GM12878 (cell line): ENCODE results near the gene ANKMY1. TPM values are rescaled to one million over a fixed set of nuclear protein-coding genes. Genes with fewer than 3 reads are reported as not detected.

ENCODE experiments used
- ATAC-seq: fragments of 200-7000 bp; cut with Tn5 transposase; 3 replicates; pipeline ENCODE4 v1.9.1; 2020; ENCODE audit warnings: mild to moderate bottlenecking, moderate library complexity
- BruUV-seq: library from RNA; stranded (reverse); fragments of 400-500 nt; replicated peaks from 2 replicates; lab custom pipeline; 2021; lab: Mats Ljungman, UMichigan
- CTCF ChIA-PET: fragments of 300-600 bp; sonication (Branson Sonifier 250); formaldehyde crosslinking; extraction: SDS; loops from one replicate; lab custom pipeline; 2021; ENCODE audit warnings: inconsistent platforms; lab: Yijun Ruan, JAX
- POLR2A ChIA-PET: fragments of 350-600 bp; formaldehyde crosslinking; extraction: SDS; loops from one replicate; lab custom pipeline; 2021; ENCODE audit warnings: inconsistent platforms; lab: Charles Lee
- RAD21 ChIA-PET: fragments of 300-600 bp; sonication (Branson Sonifier 250); formaldehyde crosslinking; loops from one replicate; lab custom pipeline; 2023; ENCODE audit warnings: antibody characterized with exemption; ENCODE audit not compliant: unreplicated experiment; lab: Charles Lee
- SMC1A ChIA-PET: fragments of 300-600 bp; sonication (Branson Sonifier 250); formaldehyde crosslinking; loops from one replicate; lab custom pipeline; 2023; ENCODE audit not compliant: unreplicated experiment, uncharacterized antibody; lab: Charles Lee
- DNase-seq: peaks from one replicate; pipeline ENCODE4 v3.0.0-alpha.2; 2011; ENCODE audit warnings: low read depth, low spot score
- FAIRE-seq: peaks from 3 replicates; lab custom pipeline; 2011; peaks lifted over from hg19 to GRCh38; lab: Jason Lieb, UNC
- H2AFZ ChIP-seq: 2 replicates; pipeline ENCODE4 v1.6.0; 2011; ENCODE audit warnings: low read depth, low read length, control low read depth; ENCODE audit not compliant: control insufficient read depth
- H3K27ac ChIP-seq: 2 replicates; pipeline ENCODE4 v1.5.1; 2011; ENCODE audit warnings: control low read depth; ENCODE audit not compliant: control insufficient read depth, insufficient read depth
- H3K27me3 ChIP-seq, 2 experiments: replicated peaks in 1 of 2; 2 replicates each; pipeline versions ENCODE4 v1.6.0 to v1.6.1; 2011; ENCODE audit warnings: low read length in 1 of 2; ENCODE audit not compliant: control insufficient read depth in 2 of 2, insufficient read depth in 2 of 2
- H3K36me3 ChIP-seq, 2 experiments: 2 replicates each; pipeline ENCODE4 v1.5.1; 2011; ENCODE audit warnings: low read length in 1 of 2; ENCODE audit not compliant: control insufficient read depth in 2 of 2, insufficient read depth in 2 of 2
- H3K4me1 ChIP-seq: 2 replicates; pipeline ENCODE4 v1.6.1; 2011; ENCODE audit warnings: mild to moderate bottlenecking, low read length, moderate library complexity, mixed read lengths; ENCODE audit not compliant: control insufficient read depth, insufficient read depth
- H3K4me2 ChIP-seq: 2 replicates; pipeline ENCODE4 v1.6.0; 2011; ENCODE audit warnings: control low read depth; ENCODE audit not compliant: control insufficient read depth, insufficient read depth
- H3K4me3 ChIP-seq: fragments of 200-600 bp; sonication (generic); 2 replicates; pipeline ENCODE4 v1.5.1; 2016
- H3K79me2 ChIP-seq: 2 replicates; pipeline ENCODE4 v1.6.0; 2011; ENCODE audit warnings: low read length; ENCODE audit not compliant: control insufficient read depth, insufficient read depth
- H3K9ac ChIP-seq: 2 replicates; pipeline ENCODE4 v1.8.0; 2011; ENCODE audit warnings: low read length, control low read depth, mixed read lengths; ENCODE audit not compliant: control insufficient read depth, insufficient read depth
- H3K9me3 ChIP-seq: replicated peaks from 3 replicates; pipeline ENCODE4 v1.5.1; 2011; ENCODE audit warnings: mild to moderate bottlenecking, low read length; ENCODE audit not compliant: control insufficient read depth, insufficient read depth
- H4K20me1 ChIP-seq: 2 replicates; pipeline ENCODE4 v1.6.0; 2011; ENCODE audit not compliant: control insufficient read depth, insufficient read depth
- ATF7 ChIP-seq: fragments of 450-650 bp; IDR thresholded peaks from 2 replicates; pipeline ENCODE4 v1.6.1; 2016; ENCODE audit warnings: low read depth, mild to moderate bottlenecking
- BMI1 ChIP-seq: fragments of 450-650 bp; IDR thresholded peaks from 2 replicates; pipeline ENCODE4 v1.6.1; 2016; ENCODE audit warnings: mild to moderate bottlenecking, moderate library complexity, borderline replicate concordance
- CHD2 ChIP-seq: IDR thresholded peaks from 2 replicates; pipeline ENCODE4 v1.6.1; 2011; ENCODE audit warnings: low read depth, low read length, improper control_type of control experiment, borderline replicate concordance
- CREB1 ChIP-seq: IDR thresholded peaks from 2 replicates; pipeline ENCODE4 v1.6.1; 2012; ENCODE audit warnings: low read depth, mild to moderate bottlenecking, inconsistent platforms
- GABPA ChIP-seq: IDR thresholded peaks from 2 replicates; pipeline ENCODE4 v1.6.1; 2014; ENCODE audit warnings: antibody characterized with exemption, low read depth, mild to moderate bottlenecking, inconsistent platforms
- HDAC6 ChIP-seq: fragments of 200-600 bp; sonication (generic); IDR thresholded peaks from one replicate; pipeline ENCODE4 v1.8.0; 2017; ENCODE audit warnings: antibody characterized with exemption; ENCODE audit not compliant: unreplicated experiment
- IRF4 ChIP-seq: IDR thresholded peaks from 2 replicates; pipeline ENCODE4 v1.6.1; 2011; ENCODE audit warnings: low read depth, low read length
- POLR2A ChIP-seq: IDR thresholded peaks from 2 replicates; pipeline ENCODE4 v1.6.1; 2011; ENCODE audit warnings: low read depth, mild to moderate bottlenecking, low read length
- RAD51 ChIP-seq: fragments of 450-650 bp; IDR thresholded peaks from 2 replicates; pipeline ENCODE4 v1.6.1; 2016; ENCODE audit warnings: moderate library complexity, mild to moderate bottlenecking, inconsistent platforms
- RELA ChIP-seq: fragments of 450-650 bp; IDR thresholded peaks from 2 replicates; pipeline ENCODE4 v1.8.0; 2014; ENCODE audit warnings: borderline replicate concordance; ENCODE audit not compliant: partially characterized antibody
- RUNX3 ChIP-seq: IDR thresholded peaks from 2 replicates; pipeline ENCODE4 v1.6.1; 2012; ENCODE audit warnings: low read length, inconsistent platforms
- SMAD5 ChIP-seq: IDR thresholded peaks from 2 replicates; pipeline ENCODE4 v1.6.1; 2016; ENCODE audit warnings: antibody characterized with exemption, low read depth
- STAT1 ChIP-seq: fragments of 450-650 bp; conservative IDR thresholded peaks from 2 replicates; pipeline ENCODE4 v1.6.1; 2014; ENCODE audit warnings: antibody characterized with exemption, mild to moderate bottlenecking
- SUPT20H ChIP-seq: IDR thresholded peaks from 2 replicates; pipeline ENCODE4 v1.6.1; 2011; ENCODE audit warnings: low read depth, mild to moderate bottlenecking, low read length, moderate library complexity, borderline replicate concordance; ENCODE audit not compliant: control insufficient read depth
- TAF1 ChIP-seq: IDR thresholded peaks from 2 replicates; pipeline ENCODE4 v1.6.1; 2011; ENCODE audit warnings: mild to moderate bottlenecking, low read depth, low read length, borderline replicate concordance
- TARDBP ChIP-seq: IDR thresholded peaks from 2 replicates; pipeline ENCODE4 v1.6.1; 2016; ENCODE audit warnings: borderline replicate concordance
- ZBED1 ChIP-seq: IDR thresholded peaks from 2 replicates; pipeline ENCODE4 v1.6.1; 2016; ENCODE audit warnings: borderline replicate concordance
- ZBTB4 ChIP-seq: fragments of 450-650 bp; formaldehyde crosslinking; IDR thresholded peaks from 2 replicates; pipeline ENCODE4 v1.4.0; 2022; ENCODE audit warnings: mild to moderate bottlenecking, moderate library complexity
- WGBS: methylation state at CpG from one replicate; pipeline ENCODE4 v1.1.6; 2016; ENCODE audit warnings: low lambda C conversion rate; ENCODE audit not compliant: insufficient replicate concordance, insufficient coverage; ENCODE audit errors: missing lambda C conversion rate; 5-methylcytosine and 5-hydroxymethylcytosine counted together
- in situ Hi-C: fragments of 300-500 bp; cut with MboI; formaldehyde crosslinking; loops from 9 replicates; pipeline ENCODE4 v1.14.3; 2018; ENCODE audit warnings: mixed read lengths
- intact Hi-C: fragments of 100-400 bp; cut with micrococcal nuclease; formaldehyde crosslinking; loops from one replicate; pipeline ENCODE4 v1.14.2; 2022; ENCODE audit not compliant: unreplicated experiment
- polyA plus RNA-seq, 11 experiments: library from polyadenylated mRNA; depleted of rRNA in 4 of 11; unstranded in 6 of 11; stranded (reverse) in 5 of 11; fragments of >200 nt; fragmentation: Nextera tagmentation in 4 of 11; fragmentation: Illumina TruSeq in 1 of 11; extraction: Ambion mirVana in 4 of 11; extraction: Trizol in 1 of 11; gene quantifications; 1 replicate in 1 of 11; 2 replicates in 10 of 11; pipeline versions ENCODE4 v1.2.1 to v1.2.3, GENCODE V29; 2011 to 2016; ENCODE audit warnings: inconsistent platforms in 2 of 11, missing spikeins in 2 of 11, low read depth in 1 of 11
- total RNA-seq, 4 experiments: library from RNA; depleted of rRNA in 3 of 4; stranded (reverse); fragments of >200 nt in 3 of 4; fragmentation: Illumina TruSeq in 1 of 4; extraction: Trizol in 1 of 4; gene quantifications; 2 replicates each; pipeline versions ENCODE4 v1.2.1 to v1.2.3, GENCODE V29; 2013 to 2021
- TF ChIP-seq, protein P1 (sequence below): IDR thresholded peaks from 2 replicates; pipeline ENCODE4 v1.6.1; 2011; ENCODE audit warnings: low read depth, mild to moderate bottlenecking, low read length, moderate library complexity, borderline replicate concordance; ENCODE audit errors: extremely low read depth
- TF ChIP-seq, protein P2 (sequence below): IDR thresholded peaks from 2 replicates; pipeline ENCODE4 v1.6.1; 2011; ENCODE audit warnings: borderline replicate concordance, low read depth, mild to moderate bottlenecking, moderate library complexity, low read length; ENCODE audit not compliant: insufficient read depth, poor library complexity, severe bottlenecking

The ANKMY1 gene
- total and polyA plus RNA-seq, 10 of the 15 experiments (the other 5 are each of a cell fraction or from before 2014, with no cell fraction given): 1.1 to 15.3 (median 11.1) TPM

GRCh38 chr2:240520974-240521350, 36.8 kb downstream of the ANKMY1 start (continued):
- TF ChIP-seq BMI1 (no peak), RAD51 (no peak)
- TF ChIP-seq, protein P1, sequence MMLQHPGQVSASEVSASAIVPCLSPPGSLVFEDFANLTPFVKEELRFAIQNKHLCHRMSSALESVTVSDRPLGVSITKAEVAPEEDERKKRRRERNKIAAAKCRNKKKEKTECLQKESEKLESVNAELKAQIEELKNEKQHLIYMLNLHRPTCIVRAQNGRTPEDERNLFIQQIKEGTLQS: no peak

DNA sequence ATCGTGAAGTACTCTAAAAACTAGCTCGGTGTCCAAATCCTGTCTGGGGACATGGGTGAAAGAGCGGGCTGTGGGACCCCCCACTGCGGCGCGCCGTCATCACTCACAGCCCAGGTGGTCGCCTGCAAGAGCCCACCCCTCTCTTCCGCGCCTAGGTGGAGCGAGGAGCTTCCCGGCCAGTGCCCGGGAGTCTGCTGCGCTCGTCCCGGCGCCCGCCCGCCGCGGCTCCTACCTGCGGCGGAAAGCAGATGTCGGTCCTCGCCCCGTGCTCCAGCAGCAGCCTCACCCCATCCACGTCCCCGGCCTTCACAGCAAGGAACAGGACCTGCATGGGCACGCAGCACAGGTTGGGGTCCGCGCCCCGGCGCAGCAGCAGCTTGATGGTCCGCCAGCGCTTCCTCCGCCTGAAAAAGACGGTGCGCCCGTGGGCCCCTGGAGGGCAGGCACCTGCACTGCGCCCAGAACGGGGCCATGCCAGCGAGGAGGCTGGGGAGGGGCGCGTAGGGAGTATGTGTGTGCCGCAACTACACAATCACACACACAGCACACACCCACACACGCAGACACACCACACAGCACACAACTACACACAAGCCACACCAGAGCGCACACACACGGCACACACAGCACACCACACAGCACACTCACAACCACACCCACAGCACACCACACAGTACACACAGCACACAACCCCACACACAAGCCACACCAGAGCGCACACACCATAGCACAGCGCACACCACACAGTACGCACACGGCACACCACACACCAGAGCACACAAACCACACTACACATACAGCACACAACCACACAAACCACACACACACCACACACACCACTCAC, 37.4 kb downstream of the ANKMY1 start:
- H4K20me1 ChIP-seq: no peaks in the 10 kb centered on the region
- ChIA-PET SMC1A (no interaction called here), POLR2A (no interaction called here), RAD21 (no interaction called here), CTCF (no interaction called here)
- H3K4me1 ChIP-seq: no peaks in the 10 kb centered on the region
- no TSS peak for BruUV-seq
- no peak overlapping the region for H3K27ac ChIP-seq
- no peak overlapping the region for H3K9ac ChIP-seq
- ATAC-seq (no peak), FAIRE-seq (no peak), DNase-seq (no peak)
- no peak overlapping the region for H2AFZ ChIP-seq
- no peaks in the 10 kb centered on the region for H3K27me3 ChIP-seq
- intact Hi-C loops (no loop called here), in situ Hi-C loops (loop anchor here (25.0 kb wide), 1 partner anchor 317 kb away; no protein-coding TSS in a partner anchor)
- 69% methylated on average over 52 of the region's 52 CpGs for WGBS
- no peak overlapping the region for H3K4me2 ChIP-seq
- H3K9me3 ChIP-seq: peaks cover 7% of the 10 kb centered on the region; the same call in 2 of the 3 replicates
- no peaks in the 10 kb centered on the region for H3K36me3 ChIP-seq
- H3K4me3 ChIP-seq: no peak overlapping the region
- no peaks in the 10 kb centered on the region for H3K79me2 ChIP-seq
- TF ChIP-seq ZBED1: no peak
- no peak for TF ChIP-seq GABPA
- TF ChIP-seq SMAD5: no peak
- no peak for TF ChIP-seq CHD2
- peak; percentile 52; the same call in 1 of the 2 replicates for TF ChIP-seq POLR2A
- TF ChIP-seq TAF1: no peak
- TF ChIP-seq RELA: no peak
- no peak for TF ChIP-seq CREB1
- no peak for TF ChIP-seq HDAC6
- no peak for TF ChIP-seq ATF7
- TF ChIP-seq, protein P2, sequence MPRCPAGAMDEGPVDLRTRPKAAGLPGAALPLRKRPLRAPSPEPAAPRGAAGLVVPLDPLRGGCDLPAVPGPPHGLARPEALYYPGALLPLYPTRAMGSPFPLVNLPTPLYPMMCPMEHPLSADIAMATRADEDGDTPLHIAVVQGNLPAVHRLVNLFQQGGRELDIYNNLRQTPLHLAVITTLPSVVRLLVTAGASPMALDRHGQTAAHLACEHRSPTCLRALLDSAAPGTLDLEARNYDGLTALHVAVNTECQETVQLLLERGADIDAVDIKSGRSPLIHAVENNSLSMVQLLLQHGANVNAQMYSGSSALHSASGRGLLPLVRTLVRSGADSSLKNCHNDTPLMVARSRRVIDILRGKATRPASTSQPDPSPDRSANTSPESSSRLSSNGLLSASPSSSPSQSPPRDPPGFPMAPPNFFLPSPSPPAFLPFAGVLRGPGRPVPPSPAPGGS: peak; percentile 41
- TF ChIP-seq IRF4: no peak
- TF ChIP-seq SUPT20H: no peak
- TF ChIP-seq RUNX3: peak; percentile 28; the same call in 1 of the 2 replicates
- TF ChIP-seq ZBTB4: no peak
- no peak for TF ChIP-seq STAT1
- peak; percentile 72; the same call in 1 of the 2 replicates for TF ChIP-seq TARDBP
